ENCODE measurements around the gene PLLP.

PLLP gene, protein sequence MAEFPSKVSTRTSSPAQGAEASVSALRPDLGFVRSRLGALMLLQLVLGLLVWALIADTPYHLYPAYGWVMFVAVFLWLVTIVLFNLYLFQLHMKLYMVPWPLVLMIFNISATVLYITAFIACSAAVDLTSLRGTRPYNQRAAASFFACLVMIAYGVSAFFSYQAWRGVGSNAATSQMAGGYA

GRCh38 chr16:57284209-57284951 is at the start of gene PLLP:
PLLP (minus strand) TSS chr16:57284672; CDS start chr16:57284540, 132 bp downstream.
- H3K4me3 ChIP-seq (ENCODE audit: low read length): peak within 1 kb of the TSS; percentile 45; the same call in 1 of the 2 replicates

GRCh38 chr16:57333402-57333801 is 48.9 kb upstream of the PLLP start:
- TF ChIP-seq ZNF274 (IDR thresholded peaks at IDR 0.05; ENCODE audit: low read depth, low read length): no peak
- no peak overlapping the region for H3K4me3 ChIP-seq (ENCODE audit: low read length)

More at GRCh38 chr16:57284209-57284951, at the start of gene PLLP:
- no peak for TF ChIP-seq ZNF274 (IDR thresholded peaks at IDR 0.05; ENCODE audit: low read depth, low read length)

GRCh38 chr16:57331355-57331754 is 46.9 kb upstream of the PLLP start:
- H3K4me3 ChIP-seq (ENCODE audit: low read length): no peak overlapping the region
- no peak for TF ChIP-seq ZNF274 (IDR thresholded peaks at IDR 0.05; ENCODE audit: low read depth, low read length)

GRCh38 chr16:57329718-57330327 is 45.4 kb upstream of the PLLP start:
- no peak for TF ChIP-seq ZNF274 (IDR thresholded peaks at IDR 0.05; ENCODE audit: low read depth, low read length)
- no peak overlapping the region for H3K4me3 ChIP-seq (ENCODE audit: low read length)

GRCh38 chr16:57325458-57325857 is 41.0 kb upstream of the PLLP start:
- H3K4me3 ChIP-seq (ENCODE audit: low read length): no peak overlapping the region
- TF ChIP-seq ZNF274 (IDR thresholded peaks at IDR 0.05; ENCODE audit: low read depth, low read length): no peak

GRCh38 chr16:57324749-57325148 is 40.3 kb upstream of the PLLP start:
- no peak for TF ChIP-seq ZNF274 (IDR thresholded peaks at IDR 0.05; ENCODE audit: low read depth, low read length)
- no peak overlapping the region for H3K4me3 ChIP-seq (ENCODE audit: low read length)

- no peak for TF ChIP-seq ZNF274 (IDR thresholded peaks at IDR 0.05; ENCODE audit: low read depth, low read length)
- H3K4me3 ChIP-seq (ENCODE audit: low read length): no peak overlapping the region
Measured at GRCh38 chr16:57319646-57320045, 35.2 kb upstream of the PLLP start.

GRCh38 chr16:57318240-57318970 is 33.9 kb upstream of the PLLP start:
- no peak for TF ChIP-seq ZNF274 (IDR thresholded peaks at IDR 0.05; ENCODE audit: low read depth, low read length)
- H3K4me3 ChIP-seq (ENCODE audit: low read length): no peak overlapping the region

GRCh38 chr16:57316390-57317017 is 32.0 kb upstream of the PLLP start:
- H3K4me3 ChIP-seq (ENCODE audit: low read length): no peak overlapping the region
- TF ChIP-seq ZNF274 (IDR thresholded peaks at IDR 0.05; ENCODE audit: low read depth, low read length): no peak

DNA sequence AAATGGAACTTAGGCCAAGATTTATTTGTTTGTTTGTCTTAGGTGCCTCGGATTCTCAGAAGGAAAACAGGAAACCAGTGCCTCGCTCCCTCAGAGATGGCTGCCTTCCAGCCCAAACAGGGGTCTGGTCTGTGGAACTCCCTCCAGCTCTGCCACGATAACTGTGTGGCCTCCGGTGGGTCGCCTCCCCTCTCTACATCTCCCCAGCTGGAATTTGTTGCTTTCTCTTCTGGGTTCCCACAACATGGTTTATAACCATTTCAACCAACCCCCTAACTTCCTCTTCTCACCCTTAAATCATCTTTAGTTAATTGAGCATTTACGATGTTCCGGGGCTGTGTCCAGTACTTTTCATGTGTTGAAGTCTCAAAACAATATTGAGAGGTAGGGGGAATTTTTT is 30.9 kb upstream of the PLLP start:
- TF ChIP-seq ZNF274 (IDR thresholded peaks at IDR 0.05; ENCODE audit: low read depth, low read length): no peak
- H3K4me3 ChIP-seq (ENCODE audit: low read length): no peak overlapping the region

- no peak overlapping the region for H3K4me3 ChIP-seq (ENCODE audit: low read length)
- no peak for TF ChIP-seq ZNF274 (IDR thresholded peaks at IDR 0.05; ENCODE audit: low read depth, low read length)
Measured at GRCh38 chr16:57314161-57314785, 29.8 kb upstream of the PLLP start.

- H3K4me3 ChIP-seq (ENCODE audit: low read length): no peak overlapping the region
- no peak for TF ChIP-seq ZNF274 (IDR thresholded peaks at IDR 0.05; ENCODE audit: low read depth, low read length)
Measured at GRCh38 chr16:57313509-57313908, 29.0 kb upstream of the PLLP start.

DNA sequence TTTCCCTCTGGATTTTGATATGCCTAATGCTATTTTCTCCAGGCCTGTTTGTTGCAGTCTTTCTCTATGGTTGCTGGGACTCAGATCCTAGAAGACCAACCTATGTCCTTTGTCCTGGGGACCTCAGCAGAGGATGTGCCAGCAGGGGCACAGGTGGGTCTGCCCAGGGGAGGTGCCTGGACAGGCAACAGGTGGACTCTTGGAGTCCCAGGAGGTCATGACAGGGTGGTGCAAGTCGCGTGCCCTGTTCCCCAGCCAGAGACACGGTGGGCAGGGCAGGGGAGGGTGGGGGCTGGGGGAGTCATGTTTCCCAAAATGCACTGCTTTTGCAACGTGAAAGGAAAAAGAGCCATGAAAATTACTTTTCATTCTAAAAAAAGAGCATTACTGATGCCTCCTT is 26.3 kb upstream of the PLLP start:
- H3K4me3 ChIP-seq (ENCODE audit: low read length): no peak overlapping the region

More for the DNA sequence above, 26.3 kb upstream of the PLLP start:
- TF ChIP-seq ZNF274 (IDR thresholded peaks at IDR 0.05; ENCODE audit: low read depth, low read length): no peak

All from GM08714 (cell line).